ENCODE data around the gene NXF3.

- TF ChIP-seq CTCF (IDR thresholded peaks at IDR 0.05) (no peak), POLR2A (IDR thresholded peaks at IDR 0.05) (no peak)
Measured at GRCh38 chrX:103052625-103053024, 40.3 kb downstream of the NXF3 start.

Measured in esophagus squamous epithelium (tissue), 4 donors.